NCI-H187 treated with DMSO at 0.1 percent for 48 hours (cell line): ENCODE measurements around the gene DNAAF8.
"Not testable (repeated sequence)": the region's sequence is repeated elsewhere in the genome, so short reads cannot be mapped to it uniquely, and the experiment has no call there.

Experiments used
- DNase-seq: peaks from one replicate; lab custom pipeline; 2025; lab: John Stamatoyannopoulos, UW

The DNAAF8 gene

GRCh38 chr16:4723071-4723767 is 11.1 kb upstream of the DNAAF8 start:
- no peak for DNase-seq

GRCh38 chr16:4724661-4725270 is 9.6 kb upstream of the DNAAF8 start:
- DNase-seq: no peak

- DNase-seq: no peak
Measured at GRCh38 chr16:4726616-4727015, 7.7 kb upstream of the DNAAF8 start.

- DNase-seq: no peak
Measured at GRCh38 chr16:4728676-4729075, 5.7 kb upstream of the DNAAF8 start.

- DNase-seq: no peak
Measured at GRCh38 chr16:4729876-4730275, 4.5 kb upstream of the DNAAF8 start.

GRCh38 chr16:4733211-4733742 is 1.1 kb upstream of the DNAAF8 start:
- DNase-seq: no peak

- no peak for DNase-seq
Measured at GRCh38 chr16:4733747-4734062, 632 bp upstream of the DNAAF8 start.

GRCh38 chr16:4734730-4735535 is 596 bp downstream of the DNAAF8 start:
- DNase-seq: no peak

GRCh38 chr16:4736546-4736945 is 2.2 kb downstream of the DNAAF8 start:
- DNase-seq: no peak

- DNase-seq: no peak
Measured at GRCh38 chr16:4737545-4737944, 3.2 kb downstream of the DNAAF8 start.

- DNase-seq: not testable (repeated sequence)
Measured at GRCh38 chr16:4738370-4738769, 4.0 kb downstream of the DNAAF8 start.

GRCh38 chr16:4743226-4743878 is 9.0 kb downstream of the DNAAF8 start:
- no peak for DNase-seq

- DNase-seq: no peak
Measured at GRCh38 chr16:4744555-4745273, 10.4 kb downstream of the DNAAF8 start.

GRCh38 chr16:4745274-4745569 is 10.9 kb downstream of the DNAAF8 start:
- no peak for DNase-seq

GRCh38 chr16:4746215-4746614 is 11.9 kb downstream of the DNAAF8 start:
- no peak for DNase-seq

GRCh38 chr16:4746991-4747574 is 12.7 kb downstream of the DNAAF8 start:
- DNase-seq: no peak

GRCh38 chr16:4747906-4748681 is 13.8 kb downstream of the DNAAF8 start:
- no peak for DNase-seq

- no peak for DNase-seq
Measured at GRCh38 chr16:4748682-4749411, 14.5 kb downstream of the DNAAF8 start.

GRCh38 chr16:4749700-4750257 is 15.4 kb downstream of the DNAAF8 start:
- no peak for DNase-seq

GRCh38 chr16:4750896-4751295 is 16.6 kb downstream of the DNAAF8 start:
- no peak for DNase-seq
